HCT116 (cell line): ENCODE results near the gene HARBI1. TPM values are rescaled to one million over a fixed set of nuclear protein-coding genes. Genes with fewer than 3 reads are reported as not detected.

Experiments
- ATAC-seq: fragments of 200-7000 bp; cut with Tn5 transposase; 2 replicates; pipeline ENCODE4 v1.9.1; 2020; ENCODE audit warnings: mild to moderate bottlenecking, moderate library complexity
- BruUV-seq: library from RNA; stranded (reverse); fragments of 400-500 nt; replicated peaks from 2 replicates; lab custom pipeline; 2021; lab: Mats Ljungman, UMichigan
- CTCF ChIA-PET: fragments of 300-600 bp; sonication (Branson Sonifier 250); formaldehyde crosslinking; loops from one replicate; lab custom pipeline; 2021; ENCODE audit warnings: antibody characterized with exemption; lab: Charles Lee
- POLR2A ChIA-PET: fragments of 300-600, 350-600 bp; sonication (Branson Sonifier 250); formaldehyde crosslinking; loops from one replicate; lab custom pipeline; 2021; ENCODE audit warnings: antibody characterized with exemption; lab: Charles Lee
- RAD21 ChIA-PET, 2 experiments: fragments of 300-600 bp; sonication (Branson Sonifier 250); formaldehyde crosslinking; loops; one replicate each; lab custom pipeline; 2023; ENCODE audit warnings: low total read pairs in 2 of 2; ENCODE audit not compliant: uncharacterized antibody in 2 of 2, unreplicated experiment in 2 of 2, low non-redundant PET in 1 of 2; lab: Charles Lee
- DNase-seq: peaks from one replicate; pipeline ENCODE4 v3.0.0-alpha.2; 2010; ENCODE audit warnings: low read depth, low spot score
- H2AFZ ChIP-seq: fragments of 200-600 bp; shearing (Covaris generic), sonication (generic); 2 replicates; pipeline ENCODE4 v1.6.1; 2017; ENCODE audit warnings: low read depth, mixed run types, mixed read lengths, antibody characterized with exemption, low read length; ENCODE audit not compliant: poor library complexity, severe bottlenecking
- H3K27ac ChIP-seq: 2 replicates; pipeline ENCODE4 v1.5.1; 2012; ENCODE audit warnings: low read depth, low read length
- H3K27me3 ChIP-seq: fragments of 200-600 bp; sonication (generic); 2 replicates; pipeline ENCODE4 v1.6.1; 2016; ENCODE audit warnings: mixed run types, low read length, mixed read lengths; ENCODE audit not compliant: insufficient read depth
- H3K36me3 ChIP-seq, 2 experiments: fragments of 200-500 bp in 1 of 2; fragments of 200-600 bp in 1 of 2; sonication (Bioruptor generic) in 1 of 2; sonication (generic) in 1 of 2; 2 replicates each; pipeline versions ENCODE4 v1.5.1 to v1.6.1; 2014 to 2016; ENCODE audit warnings: low read length in 2 of 2, inconsistent platforms in 1 of 2, mixed read lengths in 1 of 2, mixed run types in 1 of 2; ENCODE audit not compliant: insufficient read depth in 2 of 2, control insufficient read depth in 1 of 2
- H3K4me1 ChIP-seq, 2 experiments: fragments of 200-600 bp in 1 of 2; sonication (generic) in 1 of 2; 2 replicates each; pipeline versions ENCODE4 v1.5.1 to v1.6.1; 2012 to 2017; ENCODE audit warnings: low read length in 2 of 2, inconsistent platforms in 1 of 2, mild to moderate bottlenecking in 1 of 2, mixed read lengths in 1 of 2, mixed run types in 1 of 2, moderate library complexity in 1 of 2; ENCODE audit not compliant: insufficient read depth in 2 of 2, control insufficient read depth in 1 of 2
- H3K4me2 ChIP-seq: fragments of 200-600 bp; sonication (generic); 2 replicates; pipeline ENCODE4 v1.6.1; 2017; ENCODE audit warnings: mixed run types, low read length, mixed read lengths
- H3K4me3 ChIP-seq, 2 experiments: fragments of 200-600 bp in 1 of 2; sonication (generic) in 1 of 2; replicated peaks in 1 of 2; 2 replicates each; pipeline ENCODE4 v1.5.1; 2011 to 2016; ENCODE audit warnings: low read length in 2 of 2, control low read depth in 1 of 2, low read depth in 1 of 2, mild to moderate bottlenecking in 1 of 2, mixed read lengths in 1 of 2, mixed run types in 1 of 2
- H3K79me2 ChIP-seq: fragments of 200-600 bp; sonication (generic); 2 replicates; pipeline ENCODE4 v1.6.1; 2017; ENCODE audit warnings: mild to moderate bottlenecking, mixed run types, low read length, moderate library complexity, mixed read lengths; ENCODE audit not compliant: insufficient read depth
- H3K9ac ChIP-seq: fragments of 200-600 bp; sonication (generic); 2 replicates; pipeline ENCODE4 v1.6.1; 2016; ENCODE audit warnings: low read length, mixed read lengths
- H3K9me2 ChIP-seq: fragments of 200-600 bp; sonication (generic), shearing (Covaris generic); 2 replicates; pipeline ENCODE4 v1.6.1; 2017; ENCODE audit warnings: mixed run types, mild to moderate bottlenecking, moderate library complexity; ENCODE audit not compliant: insufficient read depth
- H3K9me3 ChIP-seq, 2 experiments: fragments of 200-500 bp in 1 of 2; fragments of 200-600 bp in 1 of 2; sonication (Bioruptor generic) in 1 of 2; sonication (generic) in 1 of 2; 2 replicates each; pipeline ENCODE4 v1.6.1; 2014 to 2017; ENCODE audit warnings: low read length in 2 of 2, mixed read lengths in 2 of 2, inconsistent platforms in 1 of 2, low read depth in 1 of 2, mild to moderate bottlenecking in 1 of 2, mixed run types in 1 of 2, moderate library complexity in 1 of 2; ENCODE audit not compliant: control insufficient read depth in 1 of 2, insufficient read depth in 1 of 2
- H4K20me1 ChIP-seq: fragments of 200-600 bp; sonication (generic), shearing (Covaris generic); 2 replicates; pipeline ENCODE4 v1.6.1; 2017; ENCODE audit warnings: mixed run types, mild to moderate bottlenecking, moderate library complexity; ENCODE audit not compliant: insufficient read depth
- CEBPB ChIP-seq: IDR thresholded peaks from 2 replicates; pipeline ENCODE4 v1.6.1; 2012; ENCODE audit warnings: low read depth
- EZH2phosphoT487 ChIP-seq: fragments of 200-600 bp; IDR thresholded peaks from 2 replicates; pipeline ENCODE4 v1.6.1; 2018; ENCODE audit warnings: antibody characterized with exemption, borderline replicate concordance
- FOSL1 ChIP-seq: IDR thresholded peaks from 2 replicates; pipeline ENCODE4 v1.6.1; 2012; ENCODE audit warnings: low read depth
- MAX ChIP-seq: IDR thresholded peaks from 2 replicates; pipeline ENCODE4 v1.6.1; 2012
- POLR2A ChIP-seq: IDR thresholded peaks from 2 replicates; pipeline ENCODE4 v1.7.0; 2011; ENCODE audit warnings: borderline replicate concordance; ENCODE audit not compliant: insufficient read depth, insufficient read length; ENCODE audit errors: extremely low read depth
- RAD21 ChIP-seq: IDR thresholded peaks from 2 replicates; pipeline ENCODE4 v1.6.1; 2012; ENCODE audit warnings: low read depth, mild to moderate bottlenecking
- REST ChIP-seq: IDR thresholded peaks from 2 replicates; pipeline ENCODE4 v1.6.1; 2012; ENCODE audit warnings: low read depth
- SP1 ChIP-seq: IDR thresholded peaks from 2 replicates; pipeline ENCODE4 v1.6.1; 2012; ENCODE audit warnings: low read depth
- TCF7L2 ChIP-seq: IDR thresholded peaks from 2 replicates; pipeline ENCODE4 v1.7.0; 2011; ENCODE audit warnings: borderline replicate concordance, inconsistent platforms; ENCODE audit not compliant: insufficient read depth, insufficient read length; ENCODE audit errors: extremely low read depth
- ZBTB33 ChIP-seq: IDR thresholded peaks from 2 replicates; pipeline ENCODE4 v1.6.1; 2011; ENCODE audit warnings: mild to moderate bottlenecking, low read length, moderate library complexity; ENCODE audit not compliant: insufficient replicate concordance; ENCODE audit errors: extremely low read depth
- ZFX ChIP-seq: fragments of 450-650 bp; IDR thresholded peaks from 2 replicates; pipeline ENCODE4 v1.6.1; 2017
- ZNF274 ChIP-seq: fragments of 200-500 bp; sonication (Bioruptor generic); IDR thresholded peaks from 2 replicates; pipeline ENCODE4 v1.6.1; 2014; ENCODE audit warnings: mild to moderate bottlenecking, low read depth, low read length, inconsistent platforms
- intact Hi-C: fragments of 100-400 bp; cut with micrococcal nuclease; formaldehyde crosslinking; loops from 2 replicates; pipeline ENCODE4 v1.10.0; 2022
- total RNA-seq: library from RNA; stranded (reverse); gene quantifications from one replicate; pipeline ENCODE4 v1.2.1, GENCODE V29; 2021; ENCODE audit not compliant: unreplicated experiment
- TF ChIP-seq, protein P1 (sequence below): IDR thresholded peaks from 2 replicates; pipeline ENCODE4 v1.6.1; 2012
- TF ChIP-seq, protein P2 (sequence below), 3 experiments: fragments of 200-600 bp in 1 of 3; sonication (generic) in 1 of 3; IDR thresholded peaks in 2 of 3; conservative IDR thresholded peaks in 1 of 3; 2 replicates each; pipeline ENCODE4 v1.5.1; 2012 to 2017; ENCODE audit warnings: low read depth in 2 of 3, low read length in 2 of 3, antibody characterized with exemption in 1 of 3, borderline replicate concordance in 1 of 3, control low read depth in 1 of 3, mild to moderate bottlenecking in 1 of 3, mixed read lengths in 1 of 3, mixed run types in 1 of 3, moderate library complexity in 1 of 3; ENCODE audit not compliant: insufficient read depth in 1 of 3

Gene HARBI1
- total RNA-seq, 1 experiment from 2014 or later: 1.9 TPM

DNA sequence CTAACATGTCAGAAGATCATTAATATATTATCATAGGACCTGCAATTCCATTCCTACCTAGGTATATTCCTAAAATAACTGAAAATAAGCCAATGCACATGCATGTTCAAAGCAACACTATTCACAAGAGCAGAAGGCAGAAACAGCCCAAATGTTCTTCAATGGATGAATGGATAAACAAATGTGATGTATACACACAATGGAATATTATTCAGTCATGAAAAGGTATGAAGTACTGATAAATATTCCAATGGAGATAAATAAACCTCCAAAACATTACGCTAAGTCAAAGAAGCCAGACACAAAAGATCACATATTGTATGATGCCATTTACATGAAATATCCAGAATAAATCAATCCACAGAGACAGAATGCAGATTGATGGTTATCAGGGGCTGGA, 40.0 kb downstream of the HARBI1 start:
- RAD21 ChIA-PET: no interaction called here
- H4K20me1 ChIP-seq: peaks cover 5% of the 10 kb centered on the region; the same call in 1 of the 2 replicates
- intact Hi-C loops: no loop called here
- H3K4me1 ChIP-seq: peaks cover 7 to 22% of the 10 kb centered on the region in 2 experiments; a peak in 3 of 4 replicates
- no peak overlapping the region for H2AFZ ChIP-seq
- no peak for ATAC-seq
- H3K27ac ChIP-seq: no peak overlapping the region
- H3K4me2 ChIP-seq: no peak overlapping the region
- H3K79me2 ChIP-seq: peaks cover 65% of the 10 kb centered on the region
- no peak for TF ChIP-seq TCF7L2
- no peak for TF ChIP-seq ZFX
- TF ChIP-seq REST: no peak
- no peak for TF ChIP-seq EZH2phosphoT487
- TF ChIP-seq FOSL1: no peak
- TF ChIP-seq ZBTB33: no peak
- no peak for TF ChIP-seq MAX
- TF ChIP-seq, protein P1, sequence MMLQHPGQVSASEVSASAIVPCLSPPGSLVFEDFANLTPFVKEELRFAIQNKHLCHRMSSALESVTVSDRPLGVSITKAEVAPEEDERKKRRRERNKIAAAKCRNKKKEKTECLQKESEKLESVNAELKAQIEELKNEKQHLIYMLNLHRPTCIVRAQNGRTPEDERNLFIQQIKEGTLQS: no peak
- TF ChIP-seq POLR2A: no peak
- no peak for TF ChIP-seq RAD21
- no peak for TF ChIP-seq SP1
- TF ChIP-seq CEBPB: no peak
- TF ChIP-seq, protein P2, sequence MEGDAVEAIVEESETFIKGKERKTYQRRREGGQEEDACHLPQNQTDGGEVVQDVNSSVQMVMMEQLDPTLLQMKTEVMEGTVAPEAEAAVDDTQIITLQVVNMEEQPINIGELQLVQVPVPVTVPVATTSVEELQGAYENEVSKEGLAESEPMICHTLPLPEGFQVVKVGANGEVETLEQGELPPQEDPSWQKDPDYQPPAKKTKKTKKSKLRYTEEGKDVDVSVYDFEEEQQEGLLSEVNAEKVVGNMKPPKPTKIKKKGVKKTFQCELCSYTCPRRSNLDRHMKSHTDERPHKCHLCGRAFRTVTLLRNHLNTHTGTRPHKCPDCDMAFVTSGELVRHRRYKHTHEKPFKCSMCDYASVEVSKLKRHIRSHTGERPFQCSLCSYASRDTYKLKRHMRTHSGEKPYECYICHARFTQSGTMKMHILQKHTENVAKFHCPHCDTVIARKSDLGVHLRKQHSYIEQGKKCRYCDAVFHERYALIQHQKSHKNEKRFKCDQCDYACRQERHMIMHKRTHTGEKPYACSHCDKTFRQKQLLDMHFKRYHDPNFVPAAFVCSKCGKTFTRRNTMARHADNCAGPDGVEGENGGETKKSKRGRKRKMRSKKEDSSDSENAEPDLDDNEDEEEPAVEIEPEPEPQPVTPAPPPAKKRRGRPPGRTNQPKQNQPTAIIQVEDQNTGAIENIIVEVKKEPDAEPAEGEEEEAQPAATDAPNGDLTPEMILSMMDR (IDR thresholded peaks at IDR 0.05 in 2 of 3, conservative IDR thresholded peaks at IDR 0.05 in 1 of 3; ENCODE audit: borderline replicate concordance in 1 of 3, insufficient read depth in 1 of 3, low read depth in 2 of 3, low read length in 2 of 3): no peak
- TF ChIP-seq ZNF274: no peak
- TF ChIP-seq, all 23 proteins: peak for 0
- H3K9ac ChIP-seq: no peak overlapping the region
- H3K27me3 ChIP-seq: no peaks in the 10 kb centered on the region
- POLR2A ChIA-PET: no interaction called here
- CTCF ChIA-PET: no interaction called here
- no peaks in the 10 kb centered on the region for H3K9me3 ChIP-seq
- no peaks in the 10 kb centered on the region for H3K9me2 ChIP-seq
- no peaks in the 10 kb centered on the region for H3K36me3 ChIP-seq
- no TSS peak for BruUV-seq
- no peak for DNase-seq
- H3K4me3 ChIP-seq: no peak overlapping the region
